GM23338 (cell line): ENCODE results near the gene WNT2. TPM values are rescaled to one million over a fixed set of nuclear protein-coding genes. Genes with fewer than 3 reads are reported as not detected.

ENCODE experiments used
- CTCF ChIP-seq, 2 experiments: fragments of 200-600 bp in 1 of 2; sonication (generic) in 1 of 2; conservative IDR thresholded peaks; 2 replicates each; pipeline versions ENCODE4 v1.5.1 to v1.6.1; 2016 to 2017; ENCODE audit warnings: antibody characterized with exemption in 2 of 2, low read depth in 2 of 2, mild to moderate bottlenecking in 2 of 2, moderate library complexity in 1 of 2
- ETS1 ChIP-seq: IDR thresholded peaks from 2 replicates; pipeline ENCODE4 v1.6.1; 2016; ENCODE audit warnings: antibody characterized with exemption
- NANOG ChIP-seq: IDR thresholded peaks from 2 replicates; pipeline ENCODE4 v1.6.1; 2016; ENCODE audit warnings: antibody characterized with exemption, borderline replicate concordance
- REST ChIP-seq: IDR thresholded peaks from one replicate; pipeline ENCODE4 v1.6.1; 2018; ENCODE audit warnings: antibody characterized with exemption; ENCODE audit not compliant: unreplicated experiment
- STAT1 ChIP-seq: IDR thresholded peaks from one replicate; pipeline ENCODE4 v1.6.1; 2016; ENCODE audit warnings: antibody characterized with exemption; ENCODE audit not compliant: unreplicated experiment
- ZNF331 ChIP-seq: fragments of 250-450 bp; sonication (Bioruptor Pico); IDR thresholded peaks from 2 replicates; pipeline ENCODE4 v1.5.0; 2020; ENCODE audit warnings: low read depth, mild to moderate bottlenecking, moderate library complexity
- ZNF462 ChIP-seq: fragments of 250-450 bp; sonication (Bioruptor Pico); IDR thresholded peaks from 2 replicates; pipeline ENCODE4 v1.5.0; 2020; ENCODE audit warnings: mild to moderate bottlenecking, moderate library complexity
- polyA plus RNA-seq: library from polyadenylated mRNA; unstranded; fragments of >200 nt; fragmentation: Nextera tagmentation; extraction: Ambion mirVana; gene quantifications from 2 replicates; pipeline ENCODE4 v1.2.1, GENCODE V29; 2016
- total RNA-seq: library from RNA; depleted of rRNA; stranded (reverse); fragments of >200 nt; shearing (Covaris generic); gene quantifications from 2 replicates; pipeline ENCODE4 v1.2.3, GENCODE V29; 2014

Gene WNT2
- total and polyA plus RNA-seq, 2 experiments from 2014 or later: not detected

- TF ChIP-seq ZNF462 (CRISPR knock-in tag) (no peak), NANOG (no peak), REST (no peak), ZNF331 (CRISPR knock-in tag) (no peak), ETS1 (no peak), CTCF (conservative IDR thresholded peaks at IDR 0.05; ENCODE audit: low read depth in 2 of 2) (no peak), STAT1 (no peak)
Observed at GRCh38 chr7:117272017-117272759, 50.7 kb downstream of the WNT2 start (continued).
